Vagina (tissue), 2 donors: ENCODE measurements around the gene WDR45B. TPM values are rescaled to one million over a fixed set of nuclear protein-coding genes. Genes with fewer than 3 reads are reported as not detected.

Experiments used
- DNase-seq, 2 donors: peaks; one replicate each; pipeline ENCODE4 v3.0.0-alpha.2; 2017; ENCODE audit errors: extremely low spot score in 2 of 2
- H3K27ac ChIP-seq: fragments of 200-600 bp; sonication (generic); one replicate; pipeline ENCODE4 v1.5.1; 2019
- H3K27me3 ChIP-seq: fragments of 200-600 bp; sonication (generic); one replicate; pipeline ENCODE4 v1.5.1; 2019
- H3K36me3 ChIP-seq, 2 donors: fragments of 200-600 bp; sonication (generic); one replicate each; pipeline ENCODE4 v1.5.1; 2017 to 2019
- H3K4me1 ChIP-seq: fragments of 200-600 bp; sonication (generic); one replicate; pipeline ENCODE4 v1.5.1; 2019
- H3K4me3 ChIP-seq, 2 donors: fragments of 200-600 bp; sonication (generic); 1 replicate in 1 of 2; 2 replicates in 1 of 2; pipeline ENCODE4 v1.5.1; 2016 to 2019
- H3K9me3 ChIP-seq: fragments of 200-600 bp; sonication (generic); one replicate; pipeline ENCODE4 v1.5.1; 2019
- CTCF ChIP-seq, 3 experiments: fragments of 450-650 bp in 2 of 3; fragments of 200-600 bp in 1 of 3; sonication (generic) in 1 of 3; IDR thresholded peaks; one replicate each; pipeline ENCODE4 v1.5.1; 2017 to 2019; ENCODE audit warnings: antibody characterized with exemption in 3 of 3, mild to moderate bottlenecking in 2 of 3, moderate library complexity in 2 of 3
- POLR2A ChIP-seq, 2 donors: fragments of 450-650 bp; IDR thresholded peaks; one replicate each; pipeline ENCODE4 v1.6.1; 2017; ENCODE audit warnings: antibody characterized with exemption in 2 of 2, mild to moderate bottlenecking in 2 of 2, moderate library complexity in 2 of 2
- POLR2AphosphoS5 ChIP-seq, 2 donors: sonication (generic); formaldehyde crosslinking; IDR thresholded peaks; one replicate each; pipeline ENCODE4 v1.9.0; 2017; ENCODE audit warnings: antibody characterized with exemption in 2 of 2, mild to moderate bottlenecking in 2 of 2, low read depth in 1 of 2; ENCODE audit not compliant: insufficient read depth in 1 of 2
- intact Hi-C: fragments of 100-400 bp; cut with DNase I; formaldehyde crosslinking; loops from one replicate; pipeline ENCODE4 v1.15.1; 2023
- total RNA-seq: library from RNA; depleted of rRNA; stranded (reverse); fragments of >200 nt; gene quantifications from one replicate; pipeline ENCODE4 v1.2.3, GENCODE V29; 2016

The WDR45B gene
- total RNA-seq, 1 donor from 2014 or later = 86.4 TPM

- H3K27me3 ChIP-seq = no peaks in the 10 kb centered on the region
- no peak for TF ChIP-seq POLR2A (IDR thresholded peaks at IDR 0.05)
- no peak for TF ChIP-seq CTCF (IDR thresholded peaks at IDR 0.05)
- TF ChIP-seq POLR2AphosphoS5 (IDR thresholded peaks at IDR 0.05; ENCODE audit: insufficient read depth in 1 of 2, low read depth in 1 of 2) = no peak
- H3K4me1 ChIP-seq = peaks cover 44% of the 10 kb centered on the region
- peak overlapping the region; percentile 97 for H3K27ac ChIP-seq
- no peaks in the 10 kb centered on the region for H3K9me3 ChIP-seq
- no peak for DNase-seq
- peaks cover 0 to 22% of the 10 kb centered on the region in 2 donors for H3K36me3 ChIP-seq
- H3K4me3 ChIP-seq = peak overlapping the region; percentile 62 to 76
- intact Hi-C loops = no loop called here
Measured at GRCh38 chr17:82592767-82593589, 55.3 kb downstream of the WDR45B start.

- no peak for DNase-seq
- TF ChIP-seq POLR2A (IDR thresholded peaks at IDR 0.05) (no peak), POLR2AphosphoS5 (IDR thresholded peaks at IDR 0.05; ENCODE audit: insufficient read depth in 1 of 2, low read depth in 1 of 2) (peak in 1 of 2 donors; percentile 28), CTCF (IDR thresholded peaks at IDR 0.05) (no peak)
- peak overlapping the region; percentile 97 for H3K27ac ChIP-seq
- H3K4me1 ChIP-seq = peaks cover 44% of the 10 kb centered on the region
- H3K9me3 ChIP-seq = no peaks in the 10 kb centered on the region
- intact Hi-C loops = no loop called here
- no peaks in the 10 kb centered on the region for H3K27me3 ChIP-seq
- peaks cover 0 to 28% of the 10 kb centered on the region in 2 donors for H3K36me3 ChIP-seq
- H3K4me3 ChIP-seq = peak overlapping the region; percentile 62 to 76
Measured at GRCh38 chr17:82592289-82592766, 55.9 kb downstream of the WDR45B start.

- H3K27ac ChIP-seq = peak overlapping the region; percentile 97
- TF ChIP-seq POLR2AphosphoS5 (IDR thresholded peaks at IDR 0.05; ENCODE audit: insufficient read depth in 1 of 2, low read depth in 1 of 2) (no peak), CTCF (IDR thresholded peaks at IDR 0.05) (no peak), POLR2A (IDR thresholded peaks at IDR 0.05) (no peak)
- intact Hi-C loops = no loop called here
- H3K4me3 ChIP-seq = no peak overlapping the region
- no peaks in the 10 kb centered on the region for H3K27me3 ChIP-seq
- no peak for DNase-seq
- H3K9me3 ChIP-seq = no peaks in the 10 kb centered on the region
- peaks cover 0 to 26% of the 10 kb centered on the region in 2 donors for H3K36me3 ChIP-seq
- H3K4me1 ChIP-seq = peaks cover 44% of the 10 kb centered on the region
Measured at GRCh38 chr17:82590881-82591539, 57.2 kb downstream of the WDR45B start.

- no peak for TF ChIP-seq POLR2AphosphoS5 (IDR thresholded peaks at IDR 0.05; ENCODE audit: insufficient read depth in 1 of 2, low read depth in 1 of 2)
- TF ChIP-seq POLR2A (IDR thresholded peaks at IDR 0.05) = no peak
- no peak for TF ChIP-seq CTCF (IDR thresholded peaks at IDR 0.05)
- Histone ChIP-seq H3K36me3 (peaks cover 0 to 26% of the 10 kb centered on the region in 2 donors), H3K9me3 (no peaks in the 10 kb centered on the region), H3K4me1 (peaks cover 44% of the 10 kb centered on the region), H3K27me3 (no peaks in the 10 kb centered on the region), H3K4me3 (no peak overlapping the region), H3K27ac (no peak overlapping the region)
- no peak for DNase-seq
- intact Hi-C loops = no loop called here
Measured at GRCh38 chr17:82590216-82590615, 58.0 kb downstream of the WDR45B start.
